ENCODE measurements around the gene PLD1.

- TF ChIP-seq, protein P1, sequence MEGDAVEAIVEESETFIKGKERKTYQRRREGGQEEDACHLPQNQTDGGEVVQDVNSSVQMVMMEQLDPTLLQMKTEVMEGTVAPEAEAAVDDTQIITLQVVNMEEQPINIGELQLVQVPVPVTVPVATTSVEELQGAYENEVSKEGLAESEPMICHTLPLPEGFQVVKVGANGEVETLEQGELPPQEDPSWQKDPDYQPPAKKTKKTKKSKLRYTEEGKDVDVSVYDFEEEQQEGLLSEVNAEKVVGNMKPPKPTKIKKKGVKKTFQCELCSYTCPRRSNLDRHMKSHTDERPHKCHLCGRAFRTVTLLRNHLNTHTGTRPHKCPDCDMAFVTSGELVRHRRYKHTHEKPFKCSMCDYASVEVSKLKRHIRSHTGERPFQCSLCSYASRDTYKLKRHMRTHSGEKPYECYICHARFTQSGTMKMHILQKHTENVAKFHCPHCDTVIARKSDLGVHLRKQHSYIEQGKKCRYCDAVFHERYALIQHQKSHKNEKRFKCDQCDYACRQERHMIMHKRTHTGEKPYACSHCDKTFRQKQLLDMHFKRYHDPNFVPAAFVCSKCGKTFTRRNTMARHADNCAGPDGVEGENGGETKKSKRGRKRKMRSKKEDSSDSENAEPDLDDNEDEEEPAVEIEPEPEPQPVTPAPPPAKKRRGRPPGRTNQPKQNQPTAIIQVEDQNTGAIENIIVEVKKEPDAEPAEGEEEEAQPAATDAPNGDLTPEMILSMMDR (IDR thresholded peaks at IDR 0.05; ENCODE audit: insufficient read depth, low read length), result no peak
- TF ChIP-seq POLR2AphosphoS5 (IDR thresholded peaks at IDR 0.05; ENCODE audit: low read depth), result no peak
Measured at GRCh38 chr3:171791692-171792076, 18.6 kb downstream of the PLD1 start.

All from HL-60 (cell line).